ENCODE data around the gene PTK7.

DNA sequence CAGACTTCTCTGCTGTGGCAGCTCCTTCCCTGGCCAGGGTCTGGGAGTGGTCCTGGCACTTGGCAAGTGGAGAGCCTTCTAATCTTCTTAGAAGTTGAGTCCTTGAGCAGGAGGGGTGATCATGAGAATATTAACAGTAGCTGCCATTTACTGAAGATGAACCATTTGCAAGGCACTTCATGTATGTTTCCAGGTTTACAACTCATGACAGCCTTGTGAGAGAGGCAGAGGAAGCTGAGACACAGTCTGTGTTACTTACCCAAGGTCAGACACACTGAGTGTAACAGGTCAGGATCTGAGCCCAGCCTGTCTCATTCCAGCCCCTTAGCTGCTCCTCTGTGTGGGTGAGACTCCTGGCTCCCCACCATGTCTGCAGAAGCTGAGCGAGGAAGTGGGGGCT lies 49.4 kb downstream of the PTK7 start:
- TF ChIP-seq CTCF (IDR thresholded peaks at IDR 0.05) (no peak), EZH2 (IDR thresholded peaks at IDR 0.05; ENCODE audit: borderline replicate concordance, insufficient read depth, low read depth, low read length, poor library complexity, severe bottlenecking) (no peak)
